Stomach (tissue), 9 donors: ENCODE measurements around the gene IGSF8. TPM values are rescaled to one million over a fixed set of nuclear protein-coding genes. Genes with fewer than 3 reads are reported as not detected.

Experiments used
- DNase-seq, 2 donors: peaks; one replicate each; pipeline versions ENCODE4 v3.0.0 to v3.0.0-alpha.2; 2013 to 2019
- H3K27ac ChIP-seq, 5 donors: fragments of 200-600 bp in 4 of 5; sonication (generic) in 4 of 5; one replicate each; pipeline ENCODE4 v1.5.1; 2013 to 2019; ENCODE audit warnings: mild to moderate bottlenecking in 1 of 5, moderate library complexity in 1 of 5
- H3K27me3 ChIP-seq, 3 donors: fragments of 200-600 bp; sonication (generic); one replicate each; pipeline ENCODE4 v1.5.1; 2017 to 2019; ENCODE audit warnings: mixed run types in 1 of 3
- H3K36me3 ChIP-seq, 4 donors: fragments of 200-600 bp; sonication (generic); 1 replicate in 3 of 4; 2 replicates in 1 of 4; pipeline ENCODE4 v1.5.1; 2016 to 2019
- H3K4me1 ChIP-seq, 4 donors: fragments of 200-600 bp; sonication (generic); one replicate each; pipeline ENCODE4 v1.5.1; 2016 to 2019
- H3K4me3 ChIP-seq, 4 donors: fragments of 200-600 bp; sonication (generic) in 3 of 4; one replicate each; pipeline ENCODE4 v1.5.1; 2016 to 2019; ENCODE audit warnings: mild to moderate bottlenecking in 1 of 4
- H3K9me3 ChIP-seq, 4 donors: fragments of 200-600 bp; sonication (generic); one replicate each; pipeline ENCODE4 v1.5.1; 2016 to 2019
- EP300 ChIP-seq: sonication (generic); formaldehyde crosslinking; IDR thresholded peaks from one replicate; pipeline ENCODE4 v1.6.1; 2017; ENCODE audit warnings: antibody characterized with exemption
- POLR2A ChIP-seq, 4 donors: fragments of 450-650 bp; IDR thresholded peaks; one replicate each; pipeline ENCODE4 v1.6.1; 2016; ENCODE audit warnings: antibody characterized with exemption in 4 of 4, control low read depth in 2 of 4, mild to moderate bottlenecking in 1 of 4, moderate library complexity in 1 of 4
- POLR2AphosphoS5 ChIP-seq, 3 donors: sonication (generic); formaldehyde crosslinking; IDR thresholded peaks; one replicate each; pipeline ENCODE4 v1.6.1; 2016; ENCODE audit warnings: antibody characterized with exemption in 3 of 3
- WGBS, 5 donors: extraction: QIAGEN DNeasy Blood & Tissue Kit in 3 of 5; methylation state at CpG; one replicate each; pipeline versions ENCODE4 v1.1.5 to v1.1.7; 2013 to 2018; 5-methylcytosine and 5-hydroxymethylcytosine counted together
- intact Hi-C: fragments of 100-400 bp; cut with DNase I; formaldehyde crosslinking; loops from one replicate; pipeline ENCODE4 v1.15.1; 2023; ENCODE audit warnings: low total_unique reads
- polyA plus RNA-seq, 3 donors: library from polyadenylated mRNA; stranded (reverse); fragments of 200-250 nt; gene quantifications; one replicate each; pipeline ENCODE4 v1.2.3, GENCODE V29; 2013
- total RNA-seq, 5 donors: library from RNA; depleted of rRNA; stranded (reverse); fragments of >200 nt; gene quantifications; one replicate each; pipeline versions ENCODE4 v1.1.0 to v1.2.3, GENCODE V29; 2014 to 2016
- TF ChIP-seq, protein P1 (sequence below), 7 experiments: fragments of 450-650 bp in 4 of 7; fragments of 200-600 bp in 3 of 7; sonication (generic) in 3 of 7; IDR thresholded peaks; one replicate each; pipeline ENCODE4 v1.5.1; 2016 to 2019; ENCODE audit warnings: antibody characterized with exemption in 7 of 7, control low read depth in 2 of 7, mild to moderate bottlenecking in 1 of 7
- donor health status: healthy with polysubstance abuse.
- donor health status: Bipolar disorder and iron deficiency.
- donor health status: healthy.

IGSF8 gene
- total and polyA plus RNA-seq, 8 donors: 4.7 to 65.2 (median 14.8) TPM

DNA sequence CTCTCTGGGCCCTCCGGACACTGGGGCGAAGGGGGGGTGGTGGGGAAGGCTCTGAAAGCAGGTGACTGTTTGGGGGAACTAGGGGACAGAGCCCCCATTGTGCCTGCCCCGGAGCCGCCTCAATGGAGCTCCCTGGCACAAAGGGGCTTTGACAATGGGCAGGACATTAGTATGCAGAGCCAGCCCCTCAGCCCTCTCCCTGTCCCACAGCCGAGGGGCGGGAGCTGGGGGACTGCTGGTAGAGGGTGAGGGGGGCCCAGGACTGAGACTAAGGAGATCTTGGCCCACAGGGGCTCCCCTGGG, 36.2 kb downstream of the IGSF8 start:
- WGBS, 5 donors: 62 to 83% (median 73%) methylated on average over 2 to 6 of the region's 6 CpGs
- Histone ChIP-seq H3K27me3 (peaks cover 0 to 48% (median 0%) of the 10 kb centered on the region in 3 donors), H3K27ac (no peak overlapping the region), H3K4me3 (no peak overlapping the region), H3K9me3 (no peaks in the 10 kb centered on the region), H3K36me3 (no peaks in the 10 kb centered on the region), H3K4me1 (no peaks in the 10 kb centered on the region)
- intact Hi-C loops: no loop called here
- no peak for DNase-seq
- TF ChIP-seq POLR2AphosphoS5 (IDR thresholded peaks at IDR 0.05): no peak
- TF ChIP-seq, protein P1, sequence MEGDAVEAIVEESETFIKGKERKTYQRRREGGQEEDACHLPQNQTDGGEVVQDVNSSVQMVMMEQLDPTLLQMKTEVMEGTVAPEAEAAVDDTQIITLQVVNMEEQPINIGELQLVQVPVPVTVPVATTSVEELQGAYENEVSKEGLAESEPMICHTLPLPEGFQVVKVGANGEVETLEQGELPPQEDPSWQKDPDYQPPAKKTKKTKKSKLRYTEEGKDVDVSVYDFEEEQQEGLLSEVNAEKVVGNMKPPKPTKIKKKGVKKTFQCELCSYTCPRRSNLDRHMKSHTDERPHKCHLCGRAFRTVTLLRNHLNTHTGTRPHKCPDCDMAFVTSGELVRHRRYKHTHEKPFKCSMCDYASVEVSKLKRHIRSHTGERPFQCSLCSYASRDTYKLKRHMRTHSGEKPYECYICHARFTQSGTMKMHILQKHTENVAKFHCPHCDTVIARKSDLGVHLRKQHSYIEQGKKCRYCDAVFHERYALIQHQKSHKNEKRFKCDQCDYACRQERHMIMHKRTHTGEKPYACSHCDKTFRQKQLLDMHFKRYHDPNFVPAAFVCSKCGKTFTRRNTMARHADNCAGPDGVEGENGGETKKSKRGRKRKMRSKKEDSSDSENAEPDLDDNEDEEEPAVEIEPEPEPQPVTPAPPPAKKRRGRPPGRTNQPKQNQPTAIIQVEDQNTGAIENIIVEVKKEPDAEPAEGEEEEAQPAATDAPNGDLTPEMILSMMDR (IDR thresholded peaks at IDR 0.05): no peak

DNA sequence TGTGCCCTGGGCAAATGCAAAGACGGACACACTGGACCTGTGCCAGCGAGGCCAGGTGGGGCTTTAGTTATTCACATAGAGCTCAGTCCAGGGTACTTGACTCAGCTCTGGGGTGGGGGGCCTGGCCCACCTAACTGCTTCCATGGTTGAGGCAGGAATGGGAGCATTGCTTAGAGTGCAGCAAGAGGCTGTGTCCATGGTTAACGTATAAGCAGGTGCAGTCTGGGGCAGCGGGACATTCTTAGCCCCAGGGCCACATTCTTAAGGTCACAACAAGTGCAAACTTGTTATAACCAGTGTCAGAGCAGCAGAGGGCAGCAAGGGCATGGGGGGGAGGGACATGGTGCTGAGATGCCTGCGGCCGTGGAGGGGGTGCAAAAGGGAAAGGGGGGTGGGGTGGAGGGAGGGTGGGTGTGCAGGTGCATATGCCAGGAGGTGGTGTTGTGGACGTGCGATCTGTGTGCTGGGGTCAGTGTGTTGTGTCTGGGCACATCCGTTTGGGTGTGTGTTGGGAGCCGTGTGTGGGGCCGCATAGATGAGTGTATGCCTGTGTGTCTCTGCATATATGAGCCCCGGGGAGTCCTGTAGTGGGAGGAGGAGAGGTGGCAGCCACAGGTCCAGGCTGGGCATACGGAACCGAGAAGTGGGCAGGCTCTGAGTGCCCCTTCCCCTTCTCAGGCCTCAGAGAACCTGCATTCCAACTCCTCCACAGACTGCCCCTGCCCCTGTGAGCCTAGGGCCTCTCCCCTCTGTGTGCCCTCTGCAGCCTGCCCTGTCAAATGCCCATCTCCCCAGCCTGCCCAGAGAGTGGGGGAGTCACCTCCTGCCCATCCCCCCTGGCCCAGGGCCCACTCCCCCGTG, 36.8 kb downstream of the IGSF8 start:
- 51 to 55% (median 52%) methylated on average over 15 of the region's 15 CpGs for WGBS, 5 donors

DNA sequence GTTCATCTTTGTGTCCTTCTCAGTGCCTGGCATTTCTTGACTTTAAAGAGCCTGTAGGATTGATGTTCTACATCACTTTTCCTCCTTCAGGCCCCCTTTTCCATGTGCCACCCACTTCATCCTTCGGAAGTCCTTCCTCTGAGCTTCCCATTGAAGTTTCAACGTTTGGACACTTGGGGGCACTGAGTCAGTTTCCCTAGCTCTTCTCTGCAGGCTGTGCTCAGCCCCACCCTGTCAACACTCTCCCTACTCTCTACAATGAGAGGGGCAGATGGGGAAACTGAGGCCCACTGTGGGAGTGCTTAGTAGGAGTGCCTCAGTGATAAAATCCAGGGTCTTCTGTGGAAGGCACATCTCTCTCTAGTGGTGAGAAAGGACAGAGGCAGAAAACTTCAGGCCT, 40.3 kb downstream of the IGSF8 start:
- no peak overlapping the region for H3K4me3 ChIP-seq
- H3K36me3 ChIP-seq: no peaks in the 10 kb centered on the region
- WGBS, 5 donors: 25 to 43% (median 38%) methylated on average over 2 of the region's 2 CpGs
- H3K27ac ChIP-seq: no peak overlapping the region
- no peaks in the 10 kb centered on the region for H3K9me3 ChIP-seq
- H3K27me3 ChIP-seq: peaks cover 0 to 80% (median 0%) of the 10 kb centered on the region in 3 donors
- TF ChIP-seq POLR2AphosphoS5 (IDR thresholded peaks at IDR 0.05) (no peak), POLR2A (IDR thresholded peaks at IDR 0.05) (no peak), EP300 (no peak)
- TF ChIP-seq, protein P1 (IDR thresholded peaks at IDR 0.05): no peak
- DNase-seq: no peak
- intact Hi-C loops: no loop called here
- no peaks in the 10 kb centered on the region for H3K4me1 ChIP-seq

More for the DNA sequence above, 36.8 kb downstream of the IGSF8 start:
- H3K27me3 ChIP-seq: peaks cover 0 to 50% (median 0%) of the 10 kb centered on the region in 3 donors
- H3K4me1 ChIP-seq: no peaks in the 10 kb centered on the region
- no peak overlapping the region for H3K4me3 ChIP-seq
- TF ChIP-seq POLR2A (IDR thresholded peaks at IDR 0.05) (no peak), POLR2AphosphoS5 (IDR thresholded peaks at IDR 0.05) (no peak), EP300 (no peak)
- TF ChIP-seq, protein P1 (IDR thresholded peaks at IDR 0.05): no peak
- H3K27ac ChIP-seq: peak overlapping the region in 1 of 5 donors; percentile 41
- no peaks in the 10 kb centered on the region for H3K9me3 ChIP-seq
- intact Hi-C loops: no loop called here
- H3K36me3 ChIP-seq: no peaks in the 10 kb centered on the region
- no peak for DNase-seq

DNA sequence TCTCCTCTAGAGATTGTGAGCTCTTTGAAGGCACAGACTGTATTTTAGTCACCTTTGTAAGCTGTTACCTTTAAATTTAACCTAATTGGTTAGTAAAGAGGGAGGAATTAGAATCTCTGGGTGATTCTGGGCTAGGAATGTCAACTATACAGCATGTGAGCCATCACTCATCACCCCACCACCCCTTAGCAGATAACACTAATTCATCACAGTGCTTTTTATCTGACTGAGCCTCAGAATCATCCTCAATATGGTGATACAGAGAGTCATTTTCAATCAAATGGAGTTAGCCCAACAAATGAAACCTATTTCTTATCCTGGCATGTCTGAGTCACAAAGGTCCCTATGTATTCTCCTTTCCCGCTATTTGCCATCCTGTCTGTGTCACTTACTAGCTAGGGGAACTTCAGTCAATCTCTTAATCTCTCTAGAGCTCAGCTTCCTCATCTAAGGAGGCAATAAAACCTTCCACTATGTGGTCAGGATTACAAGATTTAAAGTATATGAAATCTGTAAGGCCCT, 41.7 kb downstream of the IGSF8 start:
- Histone ChIP-seq H3K27me3 (peaks cover 0 to 77% (median 0%) of the 10 kb centered on the region in 3 donors), H3K4me1 (no peaks in the 10 kb centered on the region), H3K36me3 (no peaks in the 10 kb centered on the region), H3K27ac (no peak overlapping the region), H3K4me3 (no peak overlapping the region), H3K9me3 (no peaks in the 10 kb centered on the region)
- no peak for TF ChIP-seq POLR2AphosphoS5 (IDR thresholded peaks at IDR 0.05)
- TF ChIP-seq, protein P1 (IDR thresholded peaks at IDR 0.05): no peak
- no peak for TF ChIP-seq POLR2A (IDR thresholded peaks at IDR 0.05)
- TF ChIP-seq EP300: no peak
- intact Hi-C loops: no loop called here
- WGBS, 5 donors: 70 to 86% (median 76%) methylated on average over 1 of the region's 1 CpG
- no peak for DNase-seq
